Fibroblast of skin of scalp (primary cell): ENCODE data around the gene ASPA. TPM values are rescaled to one million over a fixed set of nuclear protein-coding genes. Genes with fewer than 3 reads are reported as not detected.
"Not testable (repeated sequence)": the region's sequence is repeated elsewhere in the genome, so short reads cannot be mapped to it uniquely, and the experiment has no call there.

ENCODE experiments used
- DNase-seq: peaks from one replicate; pipeline ENCODE4 v3.0.0-alpha.2; 2013
- polyA plus RNA-seq, 2 experiments: library from polyadenylated mRNA; unstranded; fragments of 120-200 nt; gene quantifications; one replicate each; pipeline ENCODE4 v1.2.1, GENCODE V29; 2013; ENCODE audit not compliant: insufficient read length in 2 of 2

The ASPA gene
- 0.02 TPM for polyA plus RNA-seq (2013, experiment 1 of 2; ENCODE audit: insufficient read length)
- 0.23 TPM for polyA plus RNA-seq (2013, experiment 2 of 2; ENCODE audit: insufficient read length)

DNA sequence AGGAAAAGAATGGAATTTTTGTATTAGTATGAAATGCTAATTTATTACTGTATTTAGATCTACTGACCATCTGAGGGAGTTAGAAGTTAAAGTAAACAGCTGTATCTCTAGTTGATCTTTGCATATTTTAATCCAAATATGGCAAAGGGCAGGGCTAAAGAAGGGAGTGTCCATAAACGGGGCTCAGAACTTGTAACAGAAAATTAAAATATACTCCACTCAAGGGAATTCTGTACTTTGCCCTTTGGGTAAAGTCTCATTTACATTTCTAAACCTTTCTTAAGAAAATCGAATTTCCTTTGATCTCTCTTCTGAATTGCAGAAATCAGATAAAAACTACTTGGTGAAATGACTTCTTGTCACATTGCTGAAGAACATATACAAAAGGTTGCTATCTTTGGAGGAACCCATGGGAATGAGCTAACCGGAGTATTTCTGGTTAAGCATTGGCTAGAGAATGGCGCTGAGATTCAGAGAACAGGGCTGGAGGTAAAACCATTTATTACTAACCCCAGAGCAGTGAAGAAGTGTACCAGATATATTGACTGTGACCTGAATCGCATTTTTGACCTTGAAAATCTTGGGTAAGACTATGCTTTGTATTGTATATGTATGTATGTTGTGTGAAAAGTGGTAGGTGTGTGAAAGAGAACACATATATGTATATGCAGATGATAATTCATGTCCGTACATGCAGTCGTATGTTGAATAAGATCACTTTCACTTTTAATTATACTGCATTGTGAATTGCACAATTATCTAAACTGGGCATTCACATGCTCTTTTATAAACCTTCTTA, at the start of gene ASPA:
ASPA (plus strand) TSS at position 186 of the 799 bp plus-strand sequence; CDS start at position 349, 163 bp downstream.
- DNase-seq = no peak

DNA sequence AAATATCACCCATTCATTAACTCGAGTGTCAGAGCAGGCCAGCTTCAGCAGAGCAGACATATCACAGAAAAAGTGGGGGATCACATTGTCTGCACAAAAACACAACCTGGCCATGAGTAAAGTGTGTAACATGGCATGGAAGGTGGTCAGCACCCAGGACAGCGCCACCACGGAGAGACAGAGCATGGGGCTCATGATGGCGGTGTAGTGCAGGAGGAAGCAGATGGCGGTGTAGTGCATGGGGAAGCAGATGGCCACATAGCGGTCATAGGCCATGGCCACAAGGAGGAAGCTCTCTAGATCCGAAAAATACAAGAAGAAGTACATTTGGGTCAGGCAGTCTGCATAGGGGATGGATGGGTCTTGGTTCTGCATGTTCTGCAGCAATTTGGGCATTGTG, 42.6 kb upstream of the ASPA start:
- not testable (repeated sequence) for DNase-seq

DNA sequence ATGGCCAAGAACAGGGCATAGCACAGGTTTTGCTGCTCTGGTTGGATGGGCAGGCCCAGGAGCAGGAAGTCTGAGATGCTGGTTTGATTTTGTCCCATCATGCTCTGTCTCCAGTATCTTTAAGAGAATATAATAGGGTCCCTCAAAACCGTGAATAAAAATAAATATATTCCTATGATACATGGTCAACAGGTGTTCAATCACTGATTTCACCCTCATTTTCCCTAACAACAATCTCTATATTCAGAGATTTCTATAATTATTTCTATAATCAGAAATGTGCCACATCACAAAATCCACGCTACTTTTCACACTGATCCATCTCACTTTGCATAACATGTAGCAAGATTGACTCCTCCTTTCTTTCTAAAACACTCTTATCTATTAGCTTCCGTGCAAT, 42.1 kb upstream of the ASPA start, which contains the start of gene OR1E2:
OR1E2 (minus strand) TSS at position 101 of the 400 bp plus-strand sequence; CDS start at position 101, 0 bp downstream.
- DNase-seq = no peak

DNA sequence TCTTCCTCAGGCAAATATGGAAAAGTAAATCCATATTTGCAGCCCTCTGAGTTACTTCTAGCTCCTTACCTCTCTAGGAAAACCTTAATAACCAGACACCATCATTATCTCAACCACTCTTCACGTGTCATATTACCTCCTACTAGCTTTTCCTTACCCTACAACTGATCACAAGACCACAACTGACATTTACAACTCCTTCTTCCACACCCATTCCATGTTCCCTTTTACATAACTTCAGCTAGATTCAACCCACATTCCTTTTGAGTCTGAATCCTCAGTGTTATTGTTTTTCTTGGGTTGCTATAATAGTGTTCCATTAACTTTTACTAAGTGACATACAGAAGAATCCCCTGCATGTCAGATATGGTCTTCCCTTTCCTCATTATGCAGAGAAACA, 37.4 kb upstream of the ASPA start:
- no peak for DNase-seq

DNA sequence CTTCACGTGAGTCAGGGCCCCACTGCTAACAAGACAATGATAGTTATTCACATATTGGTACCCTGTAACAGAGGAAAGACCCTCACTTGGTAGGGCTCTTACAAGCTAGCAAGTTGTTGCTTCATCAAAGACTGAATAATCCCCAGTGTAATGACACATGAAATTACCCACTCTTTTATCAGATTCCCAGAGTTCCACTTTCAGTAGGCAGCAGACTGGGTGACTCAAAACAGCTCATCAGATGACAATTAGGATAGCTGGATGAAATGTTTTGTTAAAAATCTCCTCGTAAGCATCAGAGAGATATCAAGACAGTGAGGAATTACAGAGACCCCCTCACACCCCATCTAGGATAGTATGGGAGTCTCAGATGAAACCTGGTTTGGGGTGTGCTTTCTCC, 35.3 kb upstream of the ASPA start:
- no peak for DNase-seq

DNA sequence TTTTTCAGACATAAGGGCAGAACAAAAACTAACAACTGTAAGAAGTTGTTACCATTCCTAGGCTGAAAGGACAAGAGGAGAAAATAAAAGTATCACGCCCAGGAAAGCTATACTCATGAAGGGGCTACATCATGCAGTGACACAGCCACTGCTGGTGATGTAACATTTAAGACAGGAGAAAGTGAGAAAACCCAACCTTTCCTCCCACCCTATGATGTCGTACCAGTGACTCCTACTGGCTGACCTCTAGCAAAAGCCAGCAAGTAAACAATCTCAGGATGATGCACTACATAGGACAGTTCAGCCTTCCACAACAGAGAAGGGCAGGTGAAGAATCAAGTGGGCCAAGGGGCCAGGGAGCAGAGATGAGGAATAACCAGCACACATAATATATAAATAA, 28.2 kb upstream of the ASPA start:
- DNase-seq = no peak

DNA sequence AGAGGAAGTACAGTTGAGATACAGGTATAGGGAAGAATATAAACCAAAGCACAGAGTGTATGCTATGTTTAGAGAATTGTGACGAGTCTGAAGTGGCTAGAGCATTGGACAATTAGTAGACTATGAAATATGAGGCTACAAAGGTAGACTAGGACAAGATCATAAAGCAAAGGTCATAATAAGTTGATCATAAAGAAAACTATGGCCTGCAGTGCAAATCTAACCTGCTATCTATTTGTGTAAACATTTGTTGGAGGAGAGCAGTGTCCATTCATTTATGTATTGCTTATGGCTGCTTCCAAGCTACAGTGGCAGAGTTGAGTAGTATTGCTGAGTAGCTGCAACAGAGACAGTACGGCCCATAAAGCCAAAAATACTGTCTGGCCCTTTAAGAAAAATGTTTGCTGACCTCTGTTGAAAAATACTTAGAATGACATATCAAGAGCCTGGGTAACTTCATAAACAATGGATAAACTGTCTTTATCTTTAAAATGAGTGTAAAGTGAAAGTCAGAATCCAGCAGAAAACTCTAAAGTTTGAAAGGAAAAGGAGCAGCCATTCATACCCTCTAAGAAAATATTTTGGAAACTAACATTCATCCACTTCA, 27.6 kb upstream of the ASPA start:
- DNase-seq = no peak

DNA sequence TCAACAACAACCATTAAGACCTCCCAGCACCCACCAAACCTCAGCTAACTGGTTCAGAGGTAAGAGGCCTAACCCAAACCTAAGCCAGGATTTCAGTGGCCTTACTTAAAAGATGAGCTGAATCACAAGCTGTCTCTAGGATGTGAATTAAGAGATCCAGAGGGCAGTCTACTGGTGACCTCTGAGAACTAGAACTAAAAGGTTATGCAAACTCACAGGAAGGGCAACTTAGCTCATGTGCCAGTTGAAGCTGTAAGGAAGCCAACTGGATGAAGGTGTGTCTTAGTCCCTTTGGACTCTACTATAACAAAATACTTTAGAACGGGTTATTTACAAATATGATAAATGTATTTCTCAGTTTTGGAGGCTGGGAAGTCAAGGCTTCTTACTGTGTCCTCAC, 9.4 kb upstream of the ASPA start:
- not testable (repeated sequence) for DNase-seq

DNA sequence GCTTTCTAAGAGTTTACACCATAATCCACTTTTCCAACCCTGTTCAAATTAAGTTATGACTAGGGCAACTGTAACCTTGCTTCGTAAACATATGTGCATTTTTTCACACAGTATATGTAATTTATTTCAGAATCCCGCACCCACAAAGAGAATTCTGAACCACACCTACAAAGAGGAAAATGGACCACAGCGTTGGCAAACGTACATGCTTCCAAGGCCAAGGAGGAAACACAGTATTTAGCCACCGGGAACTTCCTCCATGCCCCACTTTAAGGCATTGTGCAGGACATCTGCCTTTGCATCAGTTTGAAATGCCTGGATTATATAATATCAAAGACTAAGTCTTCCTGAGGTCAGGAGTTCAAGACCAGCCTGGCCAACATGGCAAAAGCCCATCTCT, 6.3 kb upstream of the ASPA start:
- no peak for DNase-seq

DNA sequence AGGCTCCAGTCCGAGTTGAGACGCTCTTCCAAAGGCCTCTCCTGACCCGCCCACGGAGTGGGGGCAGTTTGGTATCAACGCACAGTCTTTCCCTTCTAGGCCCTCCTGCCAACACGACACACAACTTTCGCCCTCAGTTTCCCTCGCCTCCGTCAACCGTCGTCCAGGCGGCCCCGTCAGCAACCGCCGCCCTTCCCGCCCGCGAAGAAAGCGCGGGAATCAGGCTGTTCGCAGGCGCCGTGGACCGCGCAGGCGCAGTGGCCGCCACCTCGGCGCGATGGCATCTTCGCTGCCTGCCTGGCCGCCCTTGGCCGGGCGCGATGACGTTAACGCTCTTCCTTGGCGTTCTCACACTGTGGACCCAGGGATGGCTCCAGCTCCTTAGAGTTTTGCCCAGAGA, 4.2 kb upstream of the ASPA start, which contains the start of gene SPATA22:
SPATA22 (minus strand) TSS at position 221 of the 400 bp plus-strand sequence. CDS start 2,494 bp downstream, outside the sequence.
- DNase-seq = no peak

DNA sequence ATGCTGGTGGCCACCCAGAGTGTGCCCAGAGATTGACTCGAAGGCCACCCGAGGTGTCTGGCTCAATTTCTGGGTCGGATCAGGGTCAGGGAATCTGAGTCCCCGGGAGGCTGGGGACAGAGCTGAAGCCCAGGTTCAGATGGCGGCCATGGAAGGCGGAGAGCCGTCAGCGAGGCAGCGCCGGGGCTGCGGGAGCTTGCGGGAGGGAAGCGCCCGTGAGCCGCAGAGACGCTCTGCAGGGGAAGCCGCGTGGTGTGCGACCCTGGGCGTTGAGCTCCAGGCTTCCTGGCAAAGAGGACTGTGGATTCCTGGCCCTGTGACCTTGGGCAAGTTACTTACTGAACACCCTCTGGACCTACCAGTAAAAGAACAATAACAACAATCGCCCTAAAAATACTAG, 3.7 kb upstream of the ASPA start:
- DNase-seq = no peak

DNA sequence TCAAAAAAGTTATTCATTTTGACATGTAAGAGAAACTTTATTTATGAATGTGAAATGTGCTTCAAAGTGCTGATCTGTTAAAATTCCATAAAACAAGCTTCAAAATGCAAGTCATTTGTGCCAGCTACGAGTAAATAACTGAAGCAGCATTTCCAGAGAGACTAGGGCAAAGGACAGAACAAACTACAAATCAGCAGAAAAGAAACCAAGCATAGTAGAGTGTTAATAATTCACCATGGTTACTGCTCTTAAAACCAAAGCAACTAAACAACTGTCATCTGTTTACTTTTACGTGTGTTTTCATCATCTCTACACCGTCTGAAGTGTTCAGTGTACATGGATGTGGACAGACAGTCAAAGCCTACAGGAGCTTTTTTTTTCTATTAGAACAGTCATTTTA, 1.6 kb upstream of the ASPA start:
- no peak for DNase-seq

DNA sequence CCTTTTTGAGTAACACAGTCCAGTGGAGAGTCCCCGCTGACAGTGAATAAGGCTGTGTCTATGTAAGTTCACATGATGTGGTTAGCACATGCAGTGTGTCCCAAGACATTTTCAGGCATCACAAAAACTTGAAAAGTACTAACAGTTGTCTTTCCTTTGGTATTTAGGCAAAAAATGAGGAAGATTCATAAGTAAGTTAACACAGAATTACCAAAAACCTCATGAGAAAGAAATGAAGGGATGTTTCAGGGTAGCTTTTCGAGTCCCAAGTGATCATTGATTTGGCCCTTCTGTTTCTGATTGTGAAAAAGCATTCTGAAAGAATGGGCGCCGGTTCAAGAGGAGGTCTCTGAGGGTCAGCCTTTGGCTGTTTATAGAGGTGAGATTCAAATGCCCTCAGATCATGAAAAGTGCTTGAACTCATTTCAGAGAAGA, 529 bp upstream of the ASPA start:
- DNase-seq = no peak

DNA sequence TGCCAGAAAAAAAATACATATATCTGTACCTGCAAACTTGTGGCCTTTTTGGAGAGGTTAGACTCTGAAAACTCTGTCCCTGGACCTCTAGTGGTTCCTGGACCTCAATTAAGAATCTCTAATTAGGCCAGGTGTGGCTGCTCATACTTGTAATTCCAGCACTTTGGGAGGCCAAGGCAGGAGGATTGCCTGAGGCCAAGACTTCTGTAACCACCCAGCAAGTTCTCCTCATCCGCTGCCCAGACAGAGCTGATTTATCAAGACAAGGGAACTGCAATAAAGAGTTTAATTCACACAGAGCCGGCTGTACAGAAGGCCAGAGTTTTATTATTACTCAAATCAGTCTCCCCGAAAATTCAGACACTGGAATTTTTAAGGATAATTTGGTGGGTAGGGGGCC, 4.2 kb downstream of the ASPA start:
- no peak for DNase-seq

DNA sequence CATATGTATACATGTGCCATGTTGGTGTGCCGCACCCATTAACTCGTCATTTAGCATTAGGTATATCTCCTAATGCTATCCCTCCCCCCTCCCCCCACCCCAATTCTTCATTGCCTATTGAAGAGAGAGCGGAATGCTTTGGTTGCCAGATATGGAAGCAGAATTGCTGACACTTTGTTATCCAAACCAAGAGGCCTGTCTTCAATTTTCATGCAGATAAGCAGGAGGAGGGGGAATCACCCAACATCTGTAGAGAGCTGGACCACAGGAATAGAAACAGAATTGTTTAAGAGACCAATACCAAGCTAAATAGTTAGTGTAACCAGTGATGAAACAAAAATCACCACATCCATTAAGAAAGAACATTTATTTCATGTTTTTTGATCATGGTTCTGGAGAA, 7.1 kb downstream of the ASPA start:
- DNase-seq = no peak

DNA sequence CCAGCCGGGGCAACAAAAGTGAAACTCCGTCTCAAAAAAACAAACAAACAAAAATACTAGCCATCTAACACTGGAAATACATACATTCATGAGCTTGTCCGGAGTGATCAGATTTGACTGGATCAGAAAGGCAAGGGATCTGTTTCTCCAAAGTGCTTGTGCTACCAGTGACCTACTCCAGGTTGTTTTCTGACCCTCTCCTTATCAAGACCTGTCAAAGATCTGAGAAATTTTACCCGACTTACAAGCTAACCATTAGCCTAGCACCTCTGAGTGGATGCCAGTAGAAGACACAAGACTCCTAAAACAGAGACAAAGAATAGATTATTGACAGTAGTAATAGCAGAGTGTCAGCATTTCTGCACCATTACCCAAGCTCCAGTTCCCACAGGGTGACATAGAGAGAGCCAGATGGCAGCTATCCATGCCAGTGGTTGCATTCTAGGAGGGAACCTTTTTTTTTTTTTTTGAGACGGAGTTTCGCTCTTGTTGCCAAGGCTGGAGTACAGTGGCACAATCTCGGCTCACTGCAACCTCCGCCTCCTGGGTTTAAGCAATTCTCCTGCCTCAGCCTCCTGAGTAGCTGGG, 9.8 kb downstream of the ASPA start:
- DNase-seq = no peak

DNA sequence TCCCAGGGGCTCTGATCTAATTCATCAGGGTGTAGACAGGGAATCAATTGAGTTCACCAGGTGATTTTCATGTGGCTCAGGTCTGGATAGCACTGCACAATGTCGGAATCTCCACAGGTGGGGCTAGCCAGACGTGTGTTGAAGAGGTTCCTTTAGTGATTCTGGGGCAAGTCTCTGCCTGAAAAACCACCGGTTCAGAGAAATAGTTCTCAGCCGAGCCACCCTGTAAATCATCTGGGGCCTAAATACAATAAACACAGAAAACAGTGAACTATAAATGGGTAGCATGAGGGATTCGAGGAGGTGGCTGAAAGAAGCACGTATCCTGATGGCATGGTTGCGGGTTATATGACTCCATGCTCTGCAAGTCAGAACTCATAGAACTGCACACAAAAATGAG, 21.3 kb downstream of the ASPA start:
- DNase-seq = no peak

DNA sequence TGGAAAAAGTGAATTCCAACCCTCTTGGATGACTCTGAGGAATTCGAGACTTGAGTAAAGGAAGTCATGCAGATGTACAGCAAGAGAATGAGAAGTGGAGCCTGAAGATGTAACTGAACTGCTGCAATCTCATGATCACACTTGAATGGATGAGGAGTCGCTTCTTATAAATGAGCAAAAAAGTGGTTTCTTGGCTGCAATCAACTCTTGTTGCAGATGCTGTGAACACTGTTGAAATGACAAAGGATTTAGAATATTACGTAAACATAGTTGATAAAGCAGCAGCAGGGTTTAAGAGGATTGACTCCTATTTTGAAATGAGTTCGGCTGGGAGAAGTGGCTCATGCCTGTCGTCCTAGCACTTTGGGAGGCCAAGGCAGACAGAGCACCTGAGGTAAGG, 25.5 kb downstream of the ASPA start:
- DNase-seq = no peak

DNA sequence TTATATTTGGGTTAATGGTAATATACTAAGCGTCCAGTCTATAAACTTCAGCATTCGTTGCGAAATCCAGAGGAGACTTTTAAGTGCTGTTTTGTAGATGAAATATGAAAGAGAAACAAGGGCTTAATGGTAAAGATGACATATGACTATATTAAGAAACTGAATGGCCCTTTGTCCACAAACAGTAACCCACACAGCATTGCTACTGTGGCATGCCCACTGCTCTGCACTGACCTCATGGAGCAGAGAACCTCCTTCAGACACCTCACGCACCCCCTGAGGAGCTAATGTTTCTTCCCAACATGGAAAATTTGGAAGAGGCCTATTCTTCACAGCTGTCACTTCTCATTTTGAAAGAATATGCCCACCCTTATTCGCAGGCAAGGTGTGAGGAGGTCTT, 26.7 kb downstream of the ASPA start:
- DNase-seq = no peak

DNA sequence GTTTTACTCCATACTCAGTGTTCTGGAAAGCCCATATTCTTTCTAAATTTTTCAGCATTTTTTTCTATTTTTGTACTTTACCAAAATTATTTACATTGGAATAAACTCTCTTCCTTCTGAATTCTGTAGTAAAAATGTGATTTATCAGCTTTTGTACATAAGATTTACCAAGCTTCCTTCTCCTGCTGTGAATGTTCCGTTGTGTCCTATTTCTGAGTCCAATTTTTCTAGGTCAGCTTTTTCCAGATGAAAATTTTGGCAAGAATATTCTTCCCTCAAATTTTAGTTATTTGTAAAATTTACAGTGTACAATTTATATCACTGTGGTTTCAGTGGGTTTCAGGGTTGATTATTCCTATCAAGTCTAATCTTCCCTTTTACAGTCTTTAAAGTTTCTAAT, 27.5 kb downstream of the ASPA start:
- DNase-seq = no peak

DNA sequence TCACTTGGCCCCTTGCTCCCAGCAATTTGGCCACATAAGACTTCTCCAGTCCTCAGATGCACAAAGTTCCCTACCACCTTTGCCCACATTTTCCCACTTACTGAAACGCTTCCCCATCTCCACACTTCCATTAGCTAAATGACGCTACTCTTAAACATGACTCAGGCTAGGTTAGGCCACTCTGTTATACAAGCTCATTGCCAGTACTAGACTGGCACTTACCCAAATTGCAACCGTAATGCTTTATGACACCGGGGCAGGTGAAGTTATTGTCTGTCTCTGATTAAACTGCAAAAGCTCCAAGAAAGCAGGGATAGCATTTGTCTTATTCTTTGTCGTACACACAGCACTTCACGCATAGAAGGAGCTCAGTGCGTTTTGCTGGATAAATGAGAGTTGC, 29.2 kb downstream of the ASPA start:
- DNase-seq = no peak

DNA sequence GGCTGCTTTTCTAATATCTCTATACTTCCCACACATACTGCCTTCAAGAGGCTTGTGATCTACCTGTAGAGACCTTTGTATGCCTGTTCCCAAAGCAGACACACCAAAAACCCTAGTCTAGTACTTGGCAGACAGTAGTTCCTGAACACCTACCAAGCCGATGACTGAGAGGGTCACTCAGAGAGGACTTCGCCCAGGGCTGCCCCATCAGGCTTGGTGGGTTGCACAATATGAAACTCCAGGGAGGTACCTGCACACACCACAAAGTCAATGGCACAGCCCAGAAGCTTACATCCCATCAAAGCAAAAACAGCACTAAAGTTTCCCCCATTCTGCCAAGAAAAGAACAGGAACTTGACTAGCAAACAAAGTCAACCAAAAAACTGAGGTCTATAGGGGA, 30.3 kb downstream of the ASPA start:
- no peak for DNase-seq

DNA sequence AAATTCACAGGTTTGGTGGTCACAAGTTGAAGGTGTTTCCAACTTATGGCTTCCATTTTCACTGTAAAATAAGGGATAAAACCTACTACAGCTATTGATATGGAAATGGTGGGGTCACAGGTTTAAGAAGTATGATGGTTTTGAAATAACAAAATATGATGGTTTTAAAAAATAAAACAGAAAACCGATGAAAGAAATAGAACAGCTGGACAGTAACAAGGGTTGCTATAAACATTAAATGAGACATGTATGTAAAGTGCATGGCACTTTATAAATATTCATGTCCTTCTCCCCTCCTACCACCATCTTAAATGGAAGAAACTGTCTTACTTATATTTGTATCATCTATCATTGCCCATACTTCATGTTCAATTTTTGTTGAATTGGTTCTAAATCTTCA, 31.3 kb downstream of the ASPA start:
- no peak for DNase-seq

DNA sequence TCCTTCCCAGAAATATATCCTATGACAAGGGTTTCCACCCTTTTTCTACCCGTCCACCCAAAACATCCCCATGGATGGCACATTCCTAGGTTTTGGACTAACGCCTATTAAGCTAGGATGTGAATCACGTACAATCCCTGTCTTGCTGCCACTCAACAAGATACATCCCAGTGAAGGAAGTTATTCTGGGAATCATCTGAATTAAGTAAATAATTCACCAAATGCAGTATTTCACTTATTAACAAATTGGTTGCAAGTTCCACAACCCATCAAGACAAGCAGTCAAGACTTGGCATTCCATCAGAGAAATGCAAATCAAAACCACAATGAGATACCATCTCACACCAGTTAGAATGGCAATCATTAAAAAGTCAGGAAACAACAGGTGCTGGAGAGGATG, 32.1 kb downstream of the ASPA start:
- DNase-seq = no peak
